Measurements from ENCODE around the gene RASA3.
"Not testable (repeated sequence)": the region's sequence is repeated elsewhere in the genome, so short reads cannot be mapped to it uniquely, and the experiment has no call there.

Gene RASA3

DNA sequence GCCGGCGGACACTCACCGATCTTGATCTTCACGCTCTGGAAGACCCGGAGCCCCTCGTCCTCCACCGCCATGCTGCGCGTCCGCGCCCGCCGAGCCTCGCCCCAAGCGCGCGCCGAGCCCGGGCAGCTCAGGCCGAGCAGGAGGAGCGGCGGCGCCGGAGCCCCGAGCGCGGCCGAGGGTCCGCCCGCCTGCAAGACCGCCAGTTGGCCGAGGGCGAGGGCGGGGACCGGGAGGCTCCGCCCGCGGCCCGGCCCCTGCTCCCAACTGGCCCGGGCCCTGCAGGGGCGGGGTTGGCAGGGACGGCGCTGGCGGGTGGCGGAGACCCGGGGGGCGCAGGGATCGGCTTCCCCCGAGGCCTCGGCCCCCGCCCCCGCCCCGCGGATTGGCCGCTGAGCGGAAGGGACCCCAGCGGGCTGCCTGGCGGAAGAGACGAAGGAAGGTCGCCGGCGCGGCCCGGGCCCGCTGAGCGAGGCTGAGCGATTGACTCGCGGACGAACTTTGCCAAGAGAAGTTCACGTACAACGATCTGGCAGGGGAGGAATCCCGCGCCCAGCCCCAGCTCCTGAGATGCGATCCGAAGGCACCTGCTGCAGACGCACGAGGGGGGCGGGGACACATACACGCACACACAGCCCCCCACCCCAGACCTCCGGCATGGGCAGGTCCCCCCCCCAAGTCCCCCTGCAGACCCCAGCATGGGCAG lies at the start of gene RASA3:
TSS of gene RASA3 (minus strand) at position 205 of the 703 bp plus-strand sequence. CDS start at position 71, 134 bp downstream.
- no peak for DNase-seq (ENCODE audit: low read depth)

GRCh38 chr13:114179087-114179658 lies 46.8 kb upstream of the RASA3 start, which contains the start of gene CFAP97D2:
CFAP97D2 (plus strand) TSS chr13:114179257; CDS start chr13:114179331, 74 bp downstream.
- no peak for DNase-seq (ENCODE audit: low read depth)

- no peak for DNase-seq (ENCODE audit: low read depth)
These were observed 45.0 kb upstream of the RASA3 start for GRCh38 chr13:114177245-114178010.

DNA sequence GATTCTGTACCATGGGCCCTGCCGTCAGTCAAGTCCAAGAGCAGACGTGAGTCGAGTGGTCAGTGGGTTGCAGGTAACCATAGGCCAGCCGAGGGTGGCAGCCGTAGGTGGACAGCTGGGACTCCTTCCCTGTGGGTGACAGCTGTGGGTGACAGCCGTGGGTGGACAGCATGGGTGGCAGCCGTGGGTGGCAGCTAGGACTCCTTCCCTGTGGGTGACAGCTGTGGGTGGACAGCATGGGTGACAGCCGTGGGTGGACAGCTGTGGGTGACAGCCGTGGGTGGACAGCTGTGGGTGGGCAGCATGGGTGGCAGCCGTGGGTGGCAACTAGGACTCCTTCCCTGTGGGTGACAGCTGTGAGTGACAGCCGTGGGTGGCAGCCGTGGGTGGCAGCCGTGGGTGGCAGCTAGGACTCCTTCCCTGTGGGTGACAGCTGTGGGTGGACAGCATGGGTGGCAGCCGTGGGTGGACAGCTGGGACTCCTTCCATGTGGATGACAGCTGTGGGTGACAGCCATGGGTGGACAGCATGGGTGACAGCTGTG lies 44.0 kb upstream of the RASA3 start:
- DNase-seq (ENCODE audit: low read depth), result not testable (repeated sequence)

- no peak for DNase-seq (ENCODE audit: low read depth)
These were observed 42.1 kb upstream of the RASA3 start for GRCh38 chr13:114174529-114174961.

DNA sequence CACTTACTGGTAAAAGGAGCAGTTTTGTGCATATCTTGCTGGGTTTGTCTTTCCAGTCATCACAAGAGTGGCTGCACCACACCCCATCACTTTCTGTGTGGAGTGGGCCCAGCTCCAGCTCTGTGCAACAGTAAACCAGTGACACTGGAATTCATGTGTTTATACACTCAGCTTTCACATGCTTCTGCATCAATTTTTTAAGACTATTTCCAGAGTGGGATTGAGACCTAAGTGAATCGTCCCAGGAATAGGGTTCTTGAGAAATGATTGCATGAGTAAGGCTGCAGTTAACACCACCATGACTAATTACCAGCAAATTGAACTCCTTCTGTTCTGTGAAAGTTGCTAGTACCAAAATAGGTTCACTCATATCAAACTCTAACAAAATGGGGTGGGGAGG lies 41.3 kb upstream of the RASA3 start:
- no peak for DNase-seq (ENCODE audit: low read depth)

GRCh38 chr13:114173272-114173671 lies 40.8 kb upstream of the RASA3 start:
- DNase-seq (ENCODE audit: low read depth), result no peak

GRCh38 chr13:114167885-114168284 lies 35.5 kb upstream of the RASA3 start:
- no peak for DNase-seq (ENCODE audit: low read depth)

DNA sequence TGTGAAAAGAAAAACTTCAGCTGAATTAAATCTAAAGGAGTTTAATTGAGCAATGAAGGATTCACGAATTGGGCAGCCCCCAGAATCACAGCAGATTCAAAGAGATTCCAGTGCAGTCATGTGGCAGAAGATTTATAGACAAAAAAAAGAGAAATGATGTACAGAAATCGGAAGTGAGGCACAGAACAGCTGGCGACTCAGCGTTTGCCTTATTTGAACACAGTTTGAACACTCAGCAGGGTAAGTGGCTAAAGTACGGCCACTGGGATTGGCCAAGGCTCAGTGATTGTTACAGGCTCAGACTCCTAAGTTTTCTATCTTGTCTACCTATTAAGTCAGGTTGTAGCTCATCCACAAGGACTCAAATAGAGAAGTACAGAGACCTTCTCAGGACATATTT lies 35.0 kb upstream of the RASA3 start:
- no peak for DNase-seq (ENCODE audit: low read depth)

DNA sequence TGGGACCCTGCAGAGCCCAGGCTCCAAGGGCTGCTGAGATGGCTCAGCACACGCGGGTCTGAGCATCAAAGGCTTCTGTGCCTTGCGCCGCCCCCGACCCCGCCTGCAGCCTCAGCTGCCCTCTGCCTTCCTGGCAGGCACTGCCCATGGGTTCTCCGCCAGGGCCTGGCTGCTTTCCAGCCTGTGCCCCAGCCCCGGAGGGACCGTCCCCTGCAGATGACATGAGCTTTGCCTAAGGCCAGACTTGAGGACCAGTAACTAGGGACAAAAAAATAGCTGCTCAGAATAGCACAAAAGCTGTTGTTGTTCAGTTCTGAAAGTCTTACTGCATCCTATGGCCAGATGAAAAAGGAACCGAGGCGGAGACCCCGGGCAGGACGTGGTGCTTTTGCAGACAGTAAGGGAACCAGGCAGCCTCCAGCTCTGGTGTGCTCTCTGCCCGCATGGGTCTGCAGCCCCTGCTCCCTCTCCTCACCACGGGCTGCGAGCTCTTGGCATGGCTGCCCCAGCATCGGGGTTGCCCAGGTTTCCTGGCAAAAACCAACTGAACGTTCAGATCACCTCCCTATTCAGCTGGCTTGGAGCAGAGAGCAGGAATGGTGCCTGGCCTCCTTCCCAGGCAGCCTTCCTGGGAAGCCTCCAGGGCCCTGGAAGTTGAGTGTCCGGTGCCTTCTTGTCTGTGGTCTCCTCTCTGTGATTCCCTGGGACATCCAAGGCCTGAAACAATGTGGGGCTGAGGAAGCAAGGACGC lies 34.1 kb upstream of the RASA3 start:
- no peak for DNase-seq (ENCODE audit: low read depth)

DNA sequence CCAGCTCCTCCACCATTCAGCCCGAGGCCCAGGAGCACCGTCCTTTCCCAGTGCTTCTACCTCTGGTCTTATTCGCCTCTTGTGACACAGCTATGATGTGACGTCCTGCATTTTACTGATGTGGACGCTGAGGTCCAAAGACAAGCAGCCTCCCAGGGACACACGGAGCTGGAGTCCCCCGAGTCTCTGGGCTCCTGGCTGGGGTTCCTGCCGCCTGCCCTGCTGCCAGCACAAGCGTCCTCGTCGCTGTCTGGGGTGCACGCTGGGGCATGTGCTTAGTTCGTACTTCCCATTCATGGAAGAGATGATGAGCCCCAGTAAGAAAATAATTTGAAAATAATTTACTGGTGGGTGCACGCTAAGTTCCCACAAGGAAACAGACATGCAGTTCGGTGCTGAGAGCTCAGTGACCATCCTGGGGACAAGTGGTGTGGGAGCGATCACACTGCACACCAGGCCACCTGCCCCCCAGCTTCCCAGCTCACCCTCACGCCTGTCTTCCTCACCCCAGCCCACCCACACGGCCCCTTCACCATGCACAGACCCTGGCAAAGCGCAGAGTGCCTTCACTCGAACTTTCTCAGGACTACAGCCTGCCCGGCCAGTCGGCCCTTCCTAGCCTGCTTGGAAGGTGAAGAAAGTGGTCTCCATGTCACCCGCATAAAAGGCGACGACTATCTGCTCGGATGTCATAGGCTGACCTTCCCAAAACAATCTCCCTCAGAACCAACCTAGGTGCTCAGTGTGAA lies 32.4 kb upstream of the RASA3 start:
- no peak for DNase-seq (ENCODE audit: low read depth)

DNA sequence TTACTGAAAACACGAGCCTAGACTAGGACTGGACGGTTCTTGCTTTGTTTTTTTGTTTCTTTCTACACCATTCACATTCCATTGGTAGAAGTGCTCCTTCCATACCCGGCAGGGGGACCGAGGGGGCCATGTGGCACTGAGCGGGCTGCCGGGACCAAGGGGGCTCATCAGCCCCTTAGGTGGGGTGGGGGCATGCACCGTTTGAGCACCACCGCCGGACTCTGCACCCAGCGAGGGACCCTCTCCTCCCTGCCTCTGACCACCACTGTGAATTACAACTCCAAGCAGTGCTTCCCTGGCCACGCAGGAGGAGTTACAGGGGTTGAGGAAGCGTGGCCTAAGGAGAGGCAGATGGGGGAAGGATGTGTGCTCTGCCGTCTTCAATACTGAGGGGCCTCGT lies 31.6 kb upstream of the RASA3 start:
- no peak for DNase-seq (ENCODE audit: low read depth)

DNA sequence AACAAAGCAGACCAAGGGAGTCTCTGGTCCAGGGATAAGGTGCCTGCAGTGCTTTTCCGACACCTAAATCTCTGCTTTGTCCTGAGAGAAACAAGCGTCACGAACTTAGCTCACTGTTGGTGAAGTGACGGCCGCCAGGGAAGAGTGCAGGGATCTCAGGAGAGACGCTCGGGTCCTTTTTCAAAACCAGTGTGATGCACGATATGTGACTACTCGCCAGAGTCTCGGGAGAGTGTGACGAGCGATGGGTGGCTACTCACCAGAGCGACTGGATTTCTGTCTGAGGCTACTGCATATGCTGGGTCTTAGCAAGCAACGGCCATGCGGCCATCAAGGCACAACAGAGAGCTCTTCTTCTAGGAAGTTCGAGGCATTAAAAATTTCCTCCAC lies 30.1 kb upstream of the RASA3 start:
- DNase-seq (ENCODE audit: low read depth), result no peak

- no peak for DNase-seq (ENCODE audit: low read depth)
These were observed 29.5 kb upstream of the RASA3 start for GRCh38 chr13:114161644-114162532.

DNA sequence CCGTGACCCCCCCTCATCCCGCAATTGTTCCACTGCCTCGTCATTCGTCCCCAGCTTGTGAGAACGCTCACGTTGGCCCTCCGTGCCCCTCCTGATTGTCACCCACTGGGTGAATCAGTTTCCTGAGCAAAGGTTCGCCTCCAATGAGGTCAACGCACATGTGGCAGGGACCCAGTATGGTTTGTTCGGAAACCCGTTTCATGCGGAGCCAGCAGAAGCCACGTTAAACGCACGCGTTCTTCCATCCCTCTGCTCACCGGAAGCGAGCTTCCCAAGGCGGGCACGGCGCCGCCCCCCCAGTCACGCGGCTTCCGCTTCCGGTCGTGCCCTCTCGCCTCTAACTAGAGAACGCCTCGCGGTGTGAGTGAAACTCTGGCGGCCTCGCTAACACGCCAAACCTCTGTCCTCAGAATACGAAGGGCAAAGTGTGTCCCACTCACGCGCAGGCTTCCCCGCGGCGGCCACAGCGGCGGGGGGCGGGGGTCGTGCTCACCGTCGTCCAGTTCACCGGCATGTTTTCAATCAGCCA lies 28.7 kb upstream of the RASA3 start:
- no peak for DNase-seq (ENCODE audit: low read depth)

GRCh38 chr13:114158869-114159666 lies 26.6 kb upstream of the RASA3 start:
- DNase-seq (ENCODE audit: low read depth), result not testable (repeated sequence)

GRCh38 chr13:114157869-114158495 lies 25.6 kb upstream of the RASA3 start:
- DNase-seq (ENCODE audit: low read depth), result no peak
